Measurements from ENCODE around the gene CRMP1.

The CRMP1 gene

GRCh38 chr4:5790546-5790857 lies 102.4 kb downstream of the CRMP1 start:
- no peak for FAIRE-seq

GRCh38 chr4:5789141-5789540 lies 103.7 kb downstream of the CRMP1 start:
- no peak for FAIRE-seq

- FAIRE-seq, result no peak
Measured at GRCh38 chr4:5788144-5788543, 104.7 kb downstream of the CRMP1 start.

- FAIRE-seq, result no peak
Measured at GRCh38 chr4:5787311-5787710, 105.6 kb downstream of the CRMP1 start.

- no peak for FAIRE-seq
Measured at GRCh38 chr4:5785806-5786680, 106.8 kb downstream of the CRMP1 start.

GRCh38 chr4:5784960-5785611 lies 107.8 kb downstream of the CRMP1 start:
- no peak for FAIRE-seq

GRCh38 chr4:5784021-5784420 lies 108.9 kb downstream of the CRMP1 start:
- no peak for FAIRE-seq

- FAIRE-seq, result no peak
Measured at GRCh38 chr4:5783486-5783885, 109.4 kb downstream of the CRMP1 start.

- FAIRE-seq, result no peak
Measured at GRCh38 chr4:5782829-5783476, 109.9 kb downstream of the CRMP1 start.

- FAIRE-seq, result no peak
Measured at GRCh38 chr4:5781691-5782090, 111.2 kb downstream of the CRMP1 start.

GRCh38 chr4:5780831-5781480 lies 111.9 kb downstream of the CRMP1 start:
- no peak for FAIRE-seq

- FAIRE-seq, result no peak
Measured at GRCh38 chr4:5776510-5776909, 116.4 kb downstream of the CRMP1 start.

- no peak for FAIRE-seq
Measured at GRCh38 chr4:5774416-5775036, 118.4 kb downstream of the CRMP1 start.

GRCh38 chr4:5773271-5773555 lies 119.7 kb downstream of the CRMP1 start:
- FAIRE-seq, result no peak

GRCh38 chr4:5772528-5773270 lies 120.2 kb downstream of the CRMP1 start:
- no peak for FAIRE-seq

Data from endometrium (tissue), 2 donors.